Memory B cell (primary cell): ENCODE measurements around the gene RAPGEF5.
"Not testable (repeated sequence)": the region's sequence is repeated elsewhere in the genome, so short reads cannot be mapped to it uniquely, and the experiment has no call there.

Experiments used
- ATAC-seq: fragments of 150-1000 bp; cut with Tn5 transposase; 2 replicates; pipeline ENCODE4 v1.10.0; 2021; ENCODE audit warnings: low read depth, mild to moderate bottlenecking, moderate library complexity
- DNase-seq, 2 donors: peaks; one replicate each; pipeline ENCODE4 v3.0.0; 2022; ENCODE audit warnings: low spot score in 2 of 2
- H3K27ac Mint-ChIP-seq: one replicate; pipeline ENCODE4 v1.8.0; 2022; ENCODE audit warnings: mild to moderate bottlenecking, moderate library complexity, mixed read lengths
- H3K27me3 Mint-ChIP-seq: one replicate; pipeline ENCODE4 v1.8.0; 2022; ENCODE audit warnings: mixed read lengths
- H3K36me3 Mint-ChIP-seq: one replicate; pipeline ENCODE4 v1.8.0; 2022; ENCODE audit warnings: mild to moderate bottlenecking, mixed read lengths
- H3K4me1 Mint-ChIP-seq: one replicate; pipeline ENCODE4 v1.8.0; 2022; ENCODE audit warnings: mixed read lengths
- H3K4me3 Mint-ChIP-seq: one replicate; pipeline ENCODE4 v1.8.0; 2022; ENCODE audit warnings: mild to moderate bottlenecking, moderate library complexity, mixed read lengths
- H3K9me3 Mint-ChIP-seq: one replicate; pipeline ENCODE4 v1.8.0; 2022; ENCODE audit warnings: mixed read lengths

Gene RAPGEF5

GRCh38 chr7:22082886-22083703, 273.9 kb downstream of the RAPGEF5 start:
- DNase-seq (peak; percentile 86 to 99), ATAC-seq (peak; percentile 95)
- no peaks in the 10 kb centered on the region for H3K9me3 Mint-ChIP-seq
- H3K36me3 Mint-ChIP-seq = no peaks in the 10 kb centered on the region
- H3K27ac Mint-ChIP-seq = peak overlapping the region; percentile 76
- H3K4me1 Mint-ChIP-seq = peaks cover 3% of the 10 kb centered on the region
- H3K27me3 Mint-ChIP-seq = peaks cover 9% of the 10 kb centered on the region
- H3K4me3 Mint-ChIP-seq = peak overlapping the region; percentile 88

GRCh38 chr7:22082553-22082885, 274.4 kb downstream of the RAPGEF5 start:
- Mint-ChIP-seq H3K27me3 (peaks cover 13% of the 10 kb centered on the region), H3K27ac (peak overlapping the region; percentile 41), H3K9me3 (no peaks in the 10 kb centered on the region), H3K4me1 (peaks cover 3% of the 10 kb centered on the region), H3K36me3 (no peaks in the 10 kb centered on the region), H3K4me3 (peak overlapping the region; percentile 88)
- DNase-seq (no peak), ATAC-seq (peak; percentile 1)

GRCh38 chr7:22080219-22080618, 276.7 kb downstream of the RAPGEF5 start:
- H3K27me3 Mint-ChIP-seq = peaks cover 17% of the 10 kb centered on the region

GRCh38 chr7:22078872-22079271, 278.1 kb downstream of the RAPGEF5 start:
- not testable (repeated sequence) for H3K4me1 Mint-ChIP-seq, DNase-seq, H3K9me3 Mint-ChIP-seq, H3K4me3 Mint-ChIP-seq, ATAC-seq, H3K27ac Mint-ChIP-seq, H3K36me3 Mint-ChIP-seq
- peaks cover 21% of the 10 kb centered on the region for H3K27me3 Mint-ChIP-seq

More at GRCh38 chr7:22080219-22080618, 276.7 kb downstream of the RAPGEF5 start:
- not testable (repeated sequence) for DNase-seq, H3K4me1 Mint-ChIP-seq, H3K9me3 Mint-ChIP-seq, H3K36me3 Mint-ChIP-seq, H3K4me3 Mint-ChIP-seq, H3K27ac Mint-ChIP-seq, ATAC-seq

GRCh38 chr7:22075561-22075960, 281.4 kb downstream of the RAPGEF5 start:
- ATAC-seq (no peak), DNase-seq (no peak)
- no peaks in the 10 kb centered on the region for H3K36me3 Mint-ChIP-seq
- H3K9me3 Mint-ChIP-seq = no peaks in the 10 kb centered on the region
- H3K4me3 Mint-ChIP-seq = no peak overlapping the region
- H3K4me1 Mint-ChIP-seq = peaks cover 3% of the 10 kb centered on the region
- H3K27ac Mint-ChIP-seq = no peak overlapping the region
- H3K27me3 Mint-ChIP-seq = peaks cover 21% of the 10 kb centered on the region

GRCh38 chr7:22074897-22075296, 282.1 kb downstream of the RAPGEF5 start:
- no peak for ATAC-seq
- no peak overlapping the region for H3K27ac Mint-ChIP-seq
- no peak for DNase-seq

More at GRCh38 chr7:22074897-22075296, 282.1 kb downstream of the RAPGEF5 start:
- H3K4me1 Mint-ChIP-seq = peaks cover 3% of the 10 kb centered on the region
- peaks cover 16% of the 10 kb centered on the region for H3K27me3 Mint-ChIP-seq
- no peaks in the 10 kb centered on the region for H3K36me3 Mint-ChIP-seq
- H3K9me3 Mint-ChIP-seq = no peaks in the 10 kb centered on the region
- H3K4me3 Mint-ChIP-seq = no peak overlapping the region
